HepG2 (cell line): ENCODE measurements around the gene BICRA. TPM values are rescaled to one million over a fixed set of nuclear protein-coding genes. Genes with fewer than 3 reads are reported as not detected.

ENCODE experiments used
- ASH2L ChIP-seq: fragments of 300-600, 200-600 bp; sonication (generic); IDR thresholded peaks from 2 replicates; pipeline ENCODE4 v1.7.0; 2017; ENCODE audit warnings: low read depth, mild to moderate bottlenecking, moderate library complexity, mixed read lengths, low read length; ENCODE audit not compliant: insufficient read length
- CEBPB ChIP-seq: IDR thresholded peaks from 2 replicates; pipeline ENCODE4 v1.6.1; 2011; ENCODE audit warnings: low read depth, low read length, improper control_type of control experiment, borderline replicate concordance
- CENPX ChIP-seq: sonication (generic); formaldehyde crosslinking; IDR thresholded peaks from 2 replicates; pipeline ENCODE4 v1.9.0; 2021; ENCODE audit warnings: mild to moderate bottlenecking, missing genetic modification reagents, moderate library complexity
- ELF1 ChIP-seq: sonication (generic); formaldehyde crosslinking; IDR thresholded peaks from 2 replicates; pipeline ENCODE4 v1.4.0; 2020; ENCODE audit warnings: missing genetic modification reagents
- EZH2 ChIP-seq: conservative IDR thresholded peaks from 2 replicates; pipeline ENCODE4 v1.6.1; 2012; ENCODE audit warnings: mild to moderate bottlenecking, low read depth, low read length, moderate library complexity
- FOXK2 ChIP-seq: fragments of 450-650 bp; IDR thresholded peaks from 2 replicates; pipeline ENCODE4 v1.6.1; 2016
- HIC2 ChIP-seq: sonication (generic); formaldehyde crosslinking; IDR thresholded peaks from 2 replicates; pipeline ENCODE4 v1.9.0; 2022; ENCODE audit warnings: low read depth, missing genetic modification reagents
- KDM5B ChIP-seq: sonication (generic); formaldehyde crosslinking; IDR thresholded peaks from 2 replicates; pipeline ENCODE4 v1.4.0; 2020; ENCODE audit warnings: missing genetic modification reagents, mild to moderate bottlenecking, borderline replicate concordance
- KMT2B ChIP-seq: IDR thresholded peaks from 2 replicates; pipeline ENCODE4 v1.6.1; 2016; ENCODE audit warnings: missing genetic modification reagents, missing compliant biosample characterization
- SATB2 ChIP-seq: sonication (generic); formaldehyde crosslinking; IDR thresholded peaks from 2 replicates; pipeline ENCODE4 v1.5.0; 2020; ENCODE audit warnings: missing genetic modification reagents
- ZBTB3 ChIP-seq: sonication (generic); formaldehyde crosslinking; IDR thresholded peaks from 2 replicates; pipeline ENCODE4 v1.4.0; 2020; ENCODE audit warnings: low read depth, mild to moderate bottlenecking, moderate library complexity, missing genetic modification reagents, borderline replicate concordance
- ZNF362 ChIP-seq: sonication (generic); formaldehyde crosslinking; IDR thresholded peaks from 2 replicates; pipeline ENCODE4 v1.4.0; 2020; ENCODE audit warnings: missing genetic modification reagents, mild to moderate bottlenecking, borderline replicate concordance
- ZNF576 ChIP-seq: sonication (generic); formaldehyde crosslinking; IDR thresholded peaks from 2 replicates; pipeline ENCODE4 v1.4.0; 2020; ENCODE audit warnings: mild to moderate bottlenecking, missing genetic modification reagents
- ZSCAN22 ChIP-seq: sonication (generic); formaldehyde crosslinking; IDR thresholded peaks from 2 replicates; pipeline ENCODE4 v1.4.0; 2020; ENCODE audit warnings: mild to moderate bottlenecking, missing genetic modification reagents
- polyA plus RNA-seq, 8 experiments: library from polyadenylated mRNA; depleted of rRNA in 3 of 8; stranded (reverse) in 7 of 8; unstranded in 1 of 8; fragments of >200 nt; fragmentation: Illumina TruSeq in 4 of 8; extraction: Trizol in 4 of 8; gene quantifications; 2 replicates each; pipeline versions ENCODE4 v1.2.1 to v1.2.3, GENCODE V29; 2011 to 2016; ENCODE audit warnings: low read depth in 4 of 8, missing spikeins in 1 of 8, mixed read lengths in 1 of 8; ENCODE audit not compliant: insufficient read depth in 1 of 8
- total RNA-seq, 5 experiments: library from RNA; depleted of rRNA; stranded (reverse); fragments of >200 nt; fragmentation: Illumina TruSeq; extraction: Trizol; gene quantifications; 2 replicates each; pipeline ENCODE4 v1.2.3, GENCODE V29; 2016; ENCODE audit warnings: low read depth in 1 of 5
- TF ChIP-seq, protein P1 (sequence below): sonication (generic); formaldehyde crosslinking; IDR thresholded peaks from 2 replicates; pipeline ENCODE4 v1.5.1; 2020; ENCODE audit warnings: mild to moderate bottlenecking, missing genetic modification reagents, borderline replicate concordance
- TF ChIP-seq, protein P2 (sequence below): sonication (generic); formaldehyde crosslinking; IDR thresholded peaks from 2 replicates; pipeline ENCODE4 v1.9.0; 2021; ENCODE audit warnings: mild to moderate bottlenecking, missing genetic modification reagents

BICRA gene
- total and polyA plus RNA-seq, 2 of the 13 experiments (the other 11 are each of a cell fraction or from before 2014, with no cell fraction given): 0.55 to 0.71 TPM

DNA sequence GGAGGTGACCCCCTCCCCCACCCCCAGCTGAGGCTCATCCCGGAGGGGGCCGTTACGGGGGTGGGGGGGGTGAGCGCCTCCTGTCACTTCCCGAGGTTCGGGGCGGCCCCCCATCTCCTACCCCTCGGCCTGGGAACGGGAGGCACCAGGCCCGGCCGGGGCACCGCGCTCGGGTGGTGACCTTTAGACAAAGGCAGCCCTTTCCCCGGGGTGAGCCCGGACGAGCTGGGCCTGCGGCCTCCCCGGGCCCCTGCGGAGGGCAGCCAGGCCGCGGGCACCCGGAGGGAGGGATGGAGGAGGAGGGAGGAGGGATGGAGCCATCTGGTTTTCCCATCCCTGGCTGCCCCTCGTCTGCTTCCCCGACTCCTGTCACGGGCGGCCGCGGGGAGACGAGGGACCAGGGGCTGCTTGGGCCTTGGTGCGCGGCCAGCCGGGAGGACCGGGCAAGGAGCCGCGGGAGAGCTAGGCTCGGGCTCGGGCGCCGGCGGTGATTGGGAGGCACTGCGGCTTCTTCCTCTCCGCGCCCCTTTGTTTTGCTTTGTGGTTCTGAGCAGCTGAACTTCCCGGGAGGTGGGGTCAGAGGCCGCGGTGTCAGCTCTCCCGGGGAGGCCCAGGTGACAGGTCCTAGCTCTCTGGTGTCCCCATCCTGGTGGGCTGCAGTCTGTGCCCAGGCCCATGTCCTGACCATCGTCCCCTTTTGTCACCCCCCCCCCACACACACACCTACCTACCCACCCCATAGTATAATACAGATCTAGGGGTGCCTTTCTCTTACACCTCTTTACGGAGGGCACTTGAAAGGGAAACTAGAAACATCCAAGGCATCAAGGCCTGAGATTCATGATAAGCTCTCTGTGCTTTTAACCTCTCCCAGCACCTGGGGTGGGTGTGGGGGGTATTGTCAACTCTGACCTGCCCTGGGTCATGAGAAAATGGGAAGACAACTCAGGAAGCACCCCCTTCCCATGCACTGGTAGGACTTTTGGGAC, 1.3 kb downstream of the BICRA start (continued):
- TF ChIP-seq ZBTB3 (CRISPR knock-in tag) (no peak), SATB2 (CRISPR knock-in tag) (no peak), ZSCAN22 (CRISPR knock-in tag) (no peak), KDM5B (CRISPR knock-in tag) (peak; percentile 75; the same call in 1 of the 2 replicates), FOXK2 (no peak), CENPX (CRISPR knock-in tag) (no peak), ELF1 (CRISPR knock-in tag) (no peak), KMT2B (CRISPR knock-in tag) (0 out of 2 replicates have a peak, but pooled peaks have one; percentile 28), HIC2 (no peak), ZNF576 (CRISPR knock-in tag) (peak; percentile 52; the same call in 1 of the 2 replicates), ASH2L (no peak), ZNF362 (CRISPR knock-in tag) (no peak), EZH2 (no peak), CEBPB (no peak)
- TF ChIP-seq, protein P1, sequence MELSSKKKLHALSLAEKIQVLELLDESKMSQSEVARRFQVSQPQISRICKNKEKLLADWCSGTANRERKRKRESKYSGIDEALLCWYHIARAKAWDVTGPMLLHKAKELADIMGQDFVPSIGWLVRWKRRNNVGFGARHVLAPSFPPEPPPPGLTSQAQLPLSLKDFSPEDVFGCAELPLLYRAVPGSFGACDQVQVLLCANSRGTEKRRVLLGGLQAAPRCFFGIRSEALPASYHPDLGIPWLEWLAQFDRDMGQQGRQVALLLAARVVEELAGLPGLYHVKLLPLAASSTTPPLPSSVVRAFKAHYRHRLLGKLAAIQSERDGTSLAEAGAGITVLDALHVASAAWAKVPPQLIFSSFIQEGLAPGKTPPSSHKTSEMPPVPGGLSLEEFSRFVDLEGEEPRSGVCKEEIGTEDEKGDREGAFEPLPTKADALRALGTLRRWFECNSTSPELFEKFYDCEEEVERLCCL: peak; percentile 66; the same call in 1 of the 2 replicates
- TF ChIP-seq, protein P2, sequence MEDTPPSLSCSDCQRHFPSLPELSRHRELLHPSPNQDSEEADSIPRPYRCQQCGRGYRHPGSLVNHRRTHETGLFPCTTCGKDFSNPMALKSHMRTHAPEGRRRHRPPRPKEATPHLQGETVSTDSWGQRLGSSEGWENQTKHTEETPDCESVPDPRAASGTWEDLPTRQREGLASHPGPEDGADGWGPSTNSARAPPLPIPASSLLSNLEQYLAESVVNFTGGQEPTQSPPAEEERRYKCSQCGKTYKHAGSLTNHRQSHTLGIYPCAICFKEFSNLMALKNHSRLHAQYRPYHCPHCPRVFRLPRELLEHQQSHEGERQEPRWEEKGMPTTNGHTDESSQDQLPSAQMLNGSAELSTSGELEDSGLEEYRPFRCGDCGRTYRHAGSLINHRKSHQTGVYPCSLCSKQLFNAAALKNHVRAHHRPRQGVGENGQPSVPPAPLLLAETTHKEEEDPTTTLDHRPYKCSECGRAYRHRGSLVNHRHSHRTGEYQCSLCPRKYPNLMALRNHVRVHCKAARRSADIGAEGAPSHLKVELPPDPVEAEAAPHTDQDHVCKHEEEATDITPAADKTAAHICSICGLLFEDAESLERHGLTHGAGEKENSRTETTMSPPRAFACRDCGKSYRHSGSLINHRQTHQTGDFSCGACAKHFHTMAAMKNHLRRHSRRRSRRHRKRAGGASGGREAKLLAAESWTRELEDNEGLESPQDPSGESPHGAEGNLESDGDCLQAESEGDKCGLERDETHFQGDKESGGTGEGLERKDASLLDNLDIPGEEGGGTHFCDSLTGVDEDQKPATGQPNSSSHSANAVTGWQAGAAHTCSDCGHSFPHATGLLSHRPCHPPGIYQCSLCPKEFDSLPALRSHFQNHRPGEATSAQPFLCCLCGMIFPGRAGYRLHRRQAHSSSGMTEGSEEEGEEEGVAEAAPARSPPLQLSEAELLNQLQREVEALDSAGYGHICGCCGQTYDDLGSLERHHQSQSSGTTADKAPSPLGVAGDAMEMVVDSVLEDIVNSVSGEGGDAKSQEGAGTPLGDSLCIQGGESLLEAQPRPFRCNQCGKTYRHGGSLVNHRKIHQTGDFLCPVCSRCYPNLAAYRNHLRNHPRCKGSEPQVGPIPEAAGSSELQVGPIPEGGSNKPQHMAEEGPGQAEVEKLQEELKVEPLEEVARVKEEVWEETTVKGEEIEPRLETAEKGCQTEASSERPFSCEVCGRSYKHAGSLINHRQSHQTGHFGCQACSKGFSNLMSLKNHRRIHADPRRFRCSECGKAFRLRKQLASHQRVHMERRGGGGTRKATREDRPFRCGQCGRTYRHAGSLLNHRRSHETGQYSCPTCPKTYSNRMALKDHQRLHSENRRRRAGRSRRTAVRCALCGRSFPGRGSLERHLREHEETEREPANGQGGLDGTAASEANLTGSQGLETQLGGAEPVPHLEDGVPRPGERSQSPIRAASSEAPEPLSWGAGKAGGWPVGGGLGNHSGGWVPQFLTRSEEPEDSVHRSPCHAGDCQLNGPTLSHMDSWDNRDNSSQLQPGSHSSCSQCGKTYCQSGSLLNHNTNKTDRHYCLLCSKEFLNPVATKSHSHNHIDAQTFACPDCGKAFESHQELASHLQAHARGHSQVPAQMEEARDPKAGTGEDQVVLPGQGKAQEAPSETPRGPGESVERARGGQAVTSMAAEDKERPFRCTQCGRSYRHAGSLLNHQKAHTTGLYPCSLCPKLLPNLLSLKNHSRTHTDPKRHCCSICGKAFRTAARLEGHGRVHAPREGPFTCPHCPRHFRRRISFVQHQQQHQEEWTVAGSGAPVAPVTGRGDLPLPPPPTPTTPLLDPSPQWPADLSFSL (CRISPR knock-in tag): no peak
